ENCODE data around the gene C1QTNF1. TPM values are rescaled to one million over a fixed set of nuclear protein-coding genes. Genes with fewer than 3 reads are reported as not detected.
A peak's percentile ranks its signal among the peaks of the same experiment; 100 is the strongest.

C1QTNF1 gene
- total RNA-seq, 1 experiment from 2014 or later, result 0.22 TPM

GRCh38 chr17:79087428-79088143, 63.6 kb downstream of the C1QTNF1 start:
- DNase-seq (ENCODE audit: extremely low read depth, low read depth), result peak; percentile 67

DNA sequence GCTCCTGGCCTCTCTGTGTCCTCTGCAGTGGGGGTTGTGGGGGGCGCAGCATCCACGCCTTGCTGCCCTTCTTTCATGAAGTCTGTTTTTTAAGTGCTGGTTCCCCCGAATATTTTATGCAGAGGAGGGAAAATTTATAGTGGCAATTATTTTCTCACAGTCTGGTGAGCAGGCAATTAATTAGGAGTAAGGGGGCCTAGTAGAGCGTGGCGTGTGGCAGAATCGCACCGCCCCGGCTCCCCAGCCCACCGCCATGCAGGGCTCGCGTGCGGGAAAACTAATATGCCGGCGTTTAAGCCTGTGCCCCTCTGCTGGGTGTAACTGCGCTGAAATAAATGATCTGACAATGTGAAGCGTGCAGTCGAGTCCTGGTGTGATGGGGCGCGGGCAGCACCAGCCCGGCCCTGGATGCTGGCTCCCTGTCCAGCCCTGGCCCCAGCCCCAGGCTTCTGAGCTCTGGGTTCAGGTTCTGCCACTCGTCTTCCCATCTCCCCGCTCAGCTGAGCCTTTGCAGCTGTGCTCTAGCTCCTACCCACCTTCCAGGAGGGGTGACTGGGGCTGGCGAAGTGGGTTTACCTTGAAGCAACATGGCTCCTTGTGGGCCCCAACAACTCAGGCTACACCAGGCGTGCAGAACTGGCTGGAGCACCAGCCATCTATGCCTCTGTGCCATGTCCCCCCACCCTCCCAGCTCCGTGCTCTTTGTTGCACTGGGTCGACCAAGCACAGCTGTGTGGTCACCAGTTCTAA, 64.5 kb downstream of the C1QTNF1 start:
- no peak for DNase-seq (ENCODE audit: extremely low read depth, low read depth)

DNA sequence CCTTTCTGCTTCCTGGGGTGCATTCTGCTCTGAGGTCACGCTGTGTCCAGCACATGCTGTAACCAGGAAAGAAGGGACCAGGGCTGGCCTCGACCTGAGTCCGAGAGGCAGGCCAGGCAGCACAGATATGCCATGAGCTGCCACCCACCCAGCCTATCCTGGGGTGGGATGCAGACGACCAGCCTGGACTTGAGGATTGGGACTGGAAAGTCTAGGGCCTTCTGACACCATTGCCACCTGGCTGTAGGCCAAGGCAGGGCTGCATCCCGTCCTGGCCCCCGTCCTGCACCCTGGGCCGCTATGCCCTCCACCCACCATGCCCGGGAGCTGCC, 65.0 kb downstream of the C1QTNF1 start:
- no peak for DNase-seq (ENCODE audit: extremely low read depth, low read depth)

- DNase-seq (ENCODE audit: extremely low read depth, low read depth), result no peak
Measured at GRCh38 chr17:79089720-79090442, 65.9 kb downstream of the C1QTNF1 start.

GRCh38 chr17:79090443-79091225, 66.7 kb downstream of the C1QTNF1 start:
- no peak for DNase-seq (ENCODE audit: extremely low read depth, low read depth)

DNA sequence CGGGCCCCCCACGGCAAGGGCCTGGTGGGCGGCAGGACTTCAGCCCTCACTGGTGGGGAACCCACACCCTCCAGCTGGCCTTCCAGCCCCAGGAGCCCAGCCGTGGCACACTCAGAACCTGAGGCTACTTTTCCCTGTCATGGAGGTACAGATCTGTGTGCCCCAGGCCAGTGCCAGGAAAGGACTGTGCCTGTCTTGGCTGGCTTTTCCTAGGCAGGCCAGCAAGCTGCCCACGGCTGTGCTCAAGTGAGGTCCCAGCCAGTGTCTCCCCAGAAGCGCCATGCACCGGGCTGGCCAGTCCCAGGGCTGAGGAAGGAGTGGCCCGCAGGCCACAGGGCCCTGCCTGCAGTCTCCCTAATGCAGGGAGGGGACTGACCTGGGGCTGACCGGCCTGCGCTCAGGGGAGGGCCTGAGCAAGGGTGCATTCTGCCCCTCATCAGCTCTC, 67.3 kb downstream of the C1QTNF1 start:
- no peak for DNase-seq (ENCODE audit: extremely low read depth, low read depth)

GRCh38 chr17:79092567-79092966, 68.6 kb downstream of the C1QTNF1 start:
- DNase-seq (ENCODE audit: extremely low read depth, low read depth), result no peak

DNA sequence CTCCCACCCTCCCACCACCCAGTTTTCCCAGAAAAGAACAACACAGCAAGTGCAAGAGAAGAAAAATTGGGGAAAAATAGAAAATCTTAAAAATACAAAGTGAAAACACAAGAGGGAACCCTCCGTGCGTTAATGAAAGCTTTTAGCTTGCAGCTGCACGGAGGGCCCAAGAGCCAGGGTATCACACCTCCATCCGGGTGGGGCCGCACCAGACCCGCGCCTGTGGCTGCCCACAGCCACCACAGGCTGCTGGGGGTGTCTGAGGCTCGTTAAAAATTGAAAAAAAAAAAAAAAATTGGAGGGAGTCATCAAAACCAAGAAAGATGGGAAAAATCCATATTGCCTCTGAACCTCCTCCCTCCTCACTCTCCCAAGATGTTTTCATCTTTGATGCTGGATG, 69.3 kb downstream of the C1QTNF1 start:
- DNase-seq (ENCODE audit: extremely low read depth, low read depth), result no peak

DNA sequence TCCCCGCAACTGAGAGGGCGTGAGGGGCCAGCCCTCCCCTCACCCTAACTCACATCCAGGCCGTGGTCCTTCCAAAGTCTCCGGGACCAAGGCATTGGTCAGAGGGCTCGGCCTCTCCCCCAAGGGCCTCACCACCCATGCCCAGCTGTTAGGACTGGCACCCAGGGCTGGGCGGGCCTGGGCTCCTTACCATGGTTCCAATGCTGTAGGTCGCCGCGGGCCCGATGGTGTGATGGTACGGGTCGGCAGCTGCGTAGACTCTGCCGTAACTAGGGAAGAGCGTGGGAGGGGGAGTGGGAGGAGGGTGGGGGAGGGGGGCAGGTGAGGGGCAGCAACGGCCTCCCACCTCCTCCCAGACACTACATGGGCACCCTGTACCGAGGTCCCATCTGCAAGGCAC, 70.3 kb downstream of the C1QTNF1 start:
- no peak for DNase-seq (ENCODE audit: extremely low read depth, low read depth)

GRCh38 chr17:79095345-79096055, 71.5 kb downstream of the C1QTNF1 start:
- DNase-seq (ENCODE audit: extremely low read depth, low read depth), result no peak

DNA sequence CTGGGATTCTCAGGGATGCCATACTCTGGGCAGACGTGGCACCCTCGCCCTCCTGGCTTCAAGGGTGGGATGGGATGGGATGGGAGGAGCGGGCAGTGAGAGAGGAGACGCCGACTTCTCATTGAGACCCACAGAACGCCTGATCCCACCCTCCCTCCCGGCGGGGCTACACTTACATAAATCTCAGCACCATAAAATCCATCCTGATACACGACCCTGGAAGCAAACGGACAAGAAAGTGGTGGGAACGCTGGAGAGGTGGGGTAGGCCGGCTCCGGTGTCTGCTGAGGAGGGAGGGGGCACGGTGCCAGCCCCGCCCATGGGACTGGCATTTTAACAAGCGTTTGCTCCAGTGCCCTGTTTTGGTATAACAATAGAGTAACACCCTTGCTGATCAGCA, 72.5 kb downstream of the C1QTNF1 start:
- no peak for DNase-seq (ENCODE audit: extremely low read depth, low read depth)

- DNase-seq (ENCODE audit: extremely low read depth, low read depth), result no peak
Measured at GRCh38 chr17:79097226-79098055, 73.5 kb downstream of the C1QTNF1 start.

DNA sequence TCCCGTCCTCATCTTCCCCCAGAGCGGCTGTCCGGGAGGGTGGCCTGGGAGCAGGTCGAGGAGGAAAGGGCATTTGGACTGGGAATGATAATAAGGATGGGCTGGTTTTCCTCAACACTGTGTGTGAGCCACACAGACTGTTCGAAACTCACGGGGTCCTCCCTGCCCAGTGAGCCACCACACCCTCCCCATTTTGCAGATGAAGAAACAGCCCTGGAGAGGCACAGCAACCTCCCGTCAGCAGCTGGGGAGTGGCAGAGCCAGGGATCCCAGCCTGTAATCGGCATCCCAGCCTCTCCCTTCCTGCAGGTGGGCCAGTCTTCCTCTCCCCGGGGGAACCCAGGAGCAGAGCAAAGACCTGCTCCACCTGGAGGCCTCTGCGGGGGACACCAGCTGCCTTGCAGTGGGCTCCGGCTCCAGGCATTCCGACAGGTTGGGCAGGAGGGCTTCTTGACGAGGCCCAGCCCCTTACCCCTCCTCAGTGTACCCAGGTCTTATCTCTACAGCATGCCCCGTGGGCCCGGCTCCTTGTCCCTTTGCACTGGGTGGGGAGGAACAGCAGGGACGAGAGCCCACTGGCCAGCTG, 74.4 kb downstream of the C1QTNF1 start:
- DNase-seq (ENCODE audit: extremely low read depth, low read depth), result no peak

Other genes starting within 250 kb of the C1QTNF1 start
- gene CYTH1, start 241.9 kb upstream of the C1QTNF1 start, total RNA-seq (2014; rRNA removed; shearing (Covaris generic)), result 40.1 and 40.2 TPM in 2 replicates
- gene USP36, start 183.4 kb upstream of the C1QTNF1 start, total RNA-seq (2014; rRNA removed; shearing (Covaris generic)), result 49.0 and 55.5 TPM in 2 replicates
- 0.20 and 0.35 TPM in 2 replicates for gene CEP295NL, start 121.0 kb upstream of the C1QTNF1 start, total RNA-seq (2014; rRNA removed; shearing (Covaris generic))
- gene TIMP2, start 98.8 kb upstream of the C1QTNF1 start, total RNA-seq (2014; rRNA removed; shearing (Covaris generic)), result 24.1 and 25.4 TPM in 2 replicates
- 383 and 441 TPM in 2 replicates for gene LGALS3BP, start 44.2 kb upstream of the C1QTNF1 start, total RNA-seq (2014; rRNA removed; shearing (Covaris generic))
- gene CANT1, start 14.4 kb upstream of the C1QTNF1 start, total RNA-seq (2014; rRNA removed; shearing (Covaris generic)), result 36.1 and 38.4 TPM in 2 replicates
- 4.4 and 8.5 TPM in 2 replicates for gene ENGASE, start 50.7 kb downstream of the C1QTNF1 start, total RNA-seq (2014; rRNA removed; shearing (Covaris generic))